Neural crest cell (in vitro differentiated cells): Measurements from ENCODE around the gene TEX47. TPM values are rescaled to one million over a fixed set of nuclear protein-coding genes. Genes with fewer than 3 reads are reported as not detected.
A peak's percentile ranks its signal among the peaks of the same experiment; 100 is the strongest.

Source experiments
- DNase-seq: peaks from one replicate; pipeline ENCODE4 v3.0.0; 2021; ENCODE audit warnings: low read depth, mixed read lengths, low spot score
- H3K27ac Mint-ChIP-seq: one replicate; pipeline ENCODE4 v1.8.0; 2021; ENCODE audit warnings: mild to moderate bottlenecking, mixed read lengths; ENCODE audit not compliant: unreplicated experiment
- H3K27me3 Mint-ChIP-seq: 2 replicates; pipeline ENCODE4 v1.8.0; 2021; ENCODE audit warnings: low read depth, mild to moderate bottlenecking, mixed read lengths
- H3K36me3 Mint-ChIP-seq: 2 replicates; pipeline ENCODE4 v1.8.0; 2021; ENCODE audit warnings: low read depth, mild to moderate bottlenecking, mixed read lengths
- H3K4me1 Mint-ChIP-seq: 2 replicates; pipeline ENCODE4 v1.8.0; 2021; ENCODE audit warnings: mixed read lengths
- H3K4me3 Mint-ChIP-seq: one replicate; pipeline ENCODE4 v1.8.0; 2021; ENCODE audit warnings: mild to moderate bottlenecking, mixed read lengths
- H3K9me3 Mint-ChIP-seq: 2 replicates; pipeline ENCODE4 v1.8.0; 2021; ENCODE audit warnings: mixed read lengths
- CTCF ChIP-seq: fragments of 200-600 bp; sonication (generic); conservative IDR thresholded peaks from 2 replicates; pipeline ENCODE4 v1.5.0; 2021; ENCODE audit warnings: antibody characterized with exemption, mild to moderate bottlenecking
- total RNA-seq: library from RNA; stranded (reverse); gene quantifications from 2 replicates; pipeline ENCODE4 v1.2.1, GENCODE V29; 2021

Gene TEX47
- total RNA-seq, 1 donor from 2014 or later = not detected

- Mint-ChIP-seq H3K4me1 (peaks cover 13% of the 10 kb centered on the region), H3K27ac (no peak overlapping the region), H3K4me3 (peak overlapping the region; percentile 76), H3K27me3 (peaks cover 87% of the 10 kb centered on the region), H3K36me3 (no peaks in the 10 kb centered on the region), H3K9me3 (no peaks in the 10 kb centered on the region)
- no peak for TF ChIP-seq CTCF
- no peak for DNase-seq
These were observed 35.4 kb downstream of the TEX47 start for GRCh38 chr7:88760136-88760515.

- peak; percentile 18 for TF ChIP-seq CTCF
- Mint-ChIP-seq H3K27ac (no peak within 1 kb of the TSS), H3K27me3 (peaks cover 86% of the 10 kb centered on the region), H3K36me3 (no peaks in the 10 kb centered on the region), H3K4me3 (peak within 1 kb of the TSS; percentile 89), H3K9me3 (no peaks in the 10 kb centered on the region), H3K4me1 (peaks cover 13% of the 10 kb centered on the region)
- peak; percentile 31 for DNase-seq
These were observed 36.1 kb downstream of the TEX47 start, which contains the start of gene ZNF804B for GRCh38 chr7:88759230-88760135. Gene ZNF804B, plus strand, starts transcription at chr7:88759700. Its CDS starts 277 bp downstream, at chr7:88759977.

GRCh38 chr7:88758381-88759229 lies 36.9 kb downstream of the TEX47 start:
- peaks cover 13% of the 10 kb centered on the region for H3K4me1 Mint-ChIP-seq
- no peak for TF ChIP-seq CTCF
- DNase-seq = peak; percentile 33
- H3K27me3 Mint-ChIP-seq = peaks cover 90% of the 10 kb centered on the region
- no peaks in the 10 kb centered on the region for H3K36me3 Mint-ChIP-seq
- no peaks in the 10 kb centered on the region for H3K9me3 Mint-ChIP-seq
- H3K27ac Mint-ChIP-seq = no peak overlapping the region
- peak overlapping the region; percentile 89 for H3K4me3 Mint-ChIP-seq

GRCh38 chr7:88757371-88757770 lies 38.2 kb downstream of the TEX47 start:
- H3K27me3 Mint-ChIP-seq = peaks cover 89% of the 10 kb centered on the region
- DNase-seq = no peak
- no peaks in the 10 kb centered on the region for H3K9me3 Mint-ChIP-seq
- TF ChIP-seq CTCF = no peak
- H3K4me3 Mint-ChIP-seq = no peak overlapping the region
- H3K4me1 Mint-ChIP-seq = peaks cover 13% of the 10 kb centered on the region
- no peak overlapping the region for H3K27ac Mint-ChIP-seq
- no peaks in the 10 kb centered on the region for H3K36me3 Mint-ChIP-seq

GRCh38 chr7:88756802-88757201 lies 38.7 kb downstream of the TEX47 start:
- DNase-seq = no peak
- Mint-ChIP-seq H3K27me3 (peaks cover 88% of the 10 kb centered on the region), H3K36me3 (no peaks in the 10 kb centered on the region), H3K4me1 (peaks cover 13% of the 10 kb centered on the region), H3K9me3 (no peaks in the 10 kb centered on the region), H3K27ac (no peak overlapping the region), H3K4me3 (peak overlapping the region; percentile 18)
- no peak for TF ChIP-seq CTCF
